Trophoblast cell (in vitro differentiated cells and primary cell): ENCODE data around the gene PGM1.
A peak's percentile ranks its signal among the peaks of the same experiment; 100 is the strongest.

Experiments
- DNase-seq, 2 donors: peaks; one replicate each; pipeline ENCODE4 v3.0.0-alpha.2; 2016
- H2AFZ ChIP-seq: 2 replicates; pipeline ENCODE4 v1.6.1; 2013; ENCODE audit warnings: low read length, moderate library complexity, mild to moderate bottlenecking; ENCODE audit not compliant: insufficient read depth, poor library complexity
- H2AK5ac ChIP-seq: 2 replicates; pipeline ENCODE4 v1.6.1; 2013; ENCODE audit warnings: mild to moderate bottlenecking, low read length
- H2BK120ac ChIP-seq: 2 replicates; pipeline ENCODE4 v1.6.1; 2013; ENCODE audit warnings: low read length, mild to moderate bottlenecking, moderate library complexity; ENCODE audit not compliant: insufficient read depth, poor library complexity
- H2BK12ac ChIP-seq: 2 replicates; pipeline ENCODE4 v1.6.1; 2013; ENCODE audit warnings: mild to moderate bottlenecking, low read length, moderate library complexity
- H2BK5ac ChIP-seq: 2 replicates; pipeline ENCODE4 v1.6.1; 2013; ENCODE audit warnings: low read length, low read depth, moderate library complexity, mild to moderate bottlenecking; ENCODE audit not compliant: poor library complexity
- H3K14ac ChIP-seq: 2 replicates; pipeline ENCODE4 v1.6.1; 2013; ENCODE audit warnings: mild to moderate bottlenecking, low read length
- H3K18ac ChIP-seq: 2 replicates; pipeline ENCODE4 v1.6.1; 2013; ENCODE audit warnings: mild to moderate bottlenecking, low read length
- H3K23ac ChIP-seq: 2 replicates; pipeline ENCODE4 v1.6.1; 2013; ENCODE audit warnings: low read length
- H3K27ac ChIP-seq: 2 replicates; pipeline ENCODE4 v1.5.1; 2013; ENCODE audit warnings: low read depth, mild to moderate bottlenecking, inconsistent platforms, low read length, moderate library complexity
- H3K27me3 ChIP-seq: 2 replicates; pipeline ENCODE4 v1.6.1; 2013; ENCODE audit warnings: inconsistent platforms, mild to moderate bottlenecking, low read length, moderate library complexity; ENCODE audit not compliant: insufficient read depth
- H3K36me3 ChIP-seq, 2 experiments: 1 replicate in 1 of 2; 2 replicates in 1 of 2; pipeline ENCODE4 v1.6.1; 2013; ENCODE audit warnings: low read length in 2 of 2, mild to moderate bottlenecking in 2 of 2, moderate library complexity in 1 of 2; ENCODE audit not compliant: insufficient read depth in 2 of 2, control insufficient read depth in 1 of 2
- H3K4ac ChIP-seq: 2 replicates; pipeline ENCODE4 v1.6.1; 2013; ENCODE audit warnings: low read depth, mild to moderate bottlenecking, low read length, moderate library complexity
- H3K4me1 ChIP-seq, 2 experiments: 1 replicate in 1 of 2; 2 replicates in 1 of 2; pipeline ENCODE4 v1.6.1; 2013; ENCODE audit warnings: low read length in 2 of 2, mild to moderate bottlenecking in 2 of 2, moderate library complexity in 1 of 2; ENCODE audit not compliant: insufficient read depth in 2 of 2, control insufficient read depth in 1 of 2
- H3K4me2 ChIP-seq: 2 replicates; pipeline ENCODE4 v1.6.1; 2013; ENCODE audit warnings: inconsistent platforms, mild to moderate bottlenecking, low read length, moderate library complexity
- H3K4me3 ChIP-seq: 2 replicates; pipeline ENCODE4 v1.5.1; 2013; ENCODE audit warnings: mild to moderate bottlenecking, low read depth, low read length, inconsistent platforms
- H3K79me1 ChIP-seq: one replicate; pipeline ENCODE4 v1.6.1; 2013; ENCODE audit warnings: low read length
- H3K79me2 ChIP-seq: 2 replicates; pipeline ENCODE4 v1.6.1; 2013; ENCODE audit warnings: low read length, mild to moderate bottlenecking; ENCODE audit not compliant: control insufficient read depth, insufficient read depth, poor library complexity
- H3K9ac ChIP-seq: 2 replicates; pipeline ENCODE4 v1.6.1; 2013; ENCODE audit warnings: mild to moderate bottlenecking, low read length
- H3K9me3 ChIP-seq: 2 replicates; pipeline ENCODE4 v1.6.1; 2013; ENCODE audit warnings: low read depth, mild to moderate bottlenecking, control low read depth, inconsistent platforms, low read length; ENCODE audit not compliant: insufficient read depth
- H4K12ac ChIP-seq: 2 replicates; pipeline ENCODE4 v1.6.1; 2013; ENCODE audit warnings: low read depth, mild to moderate bottlenecking, low read length, moderate library complexity
- H4K8ac ChIP-seq: 2 replicates; pipeline ENCODE4 v1.6.1; 2013; ENCODE audit warnings: low read depth, mild to moderate bottlenecking, low read length, moderate library complexity
- H4K91ac ChIP-seq: one replicate; pipeline ENCODE4 v1.6.1; 2013; ENCODE audit warnings: low read depth, mild to moderate bottlenecking, low read length, moderate library complexity
- WGBS: extraction: QIAGEN DNeasy Blood & Tissue Kit; methylation state at CpG from one replicate; pipeline ENCODE4 v1.1.7; 2013; ENCODE audit warnings: missing lambda C conversion rate; ENCODE audit not compliant: insufficient read length, insufficient coverage; ENCODE audit errors: extremely low coverage; 5-methylcytosine and 5-hydroxymethylcytosine counted together

The PGM1 gene

GRCh38 chr1:63703701-63704107 is 110.5 kb downstream of the PGM1 start:
- Histone ChIP-seq H3K27ac (no peak overlapping the region), H2BK12ac (peak overlapping the region; percentile 17), H3K4ac (no peak overlapping the region), H4K8ac (no peak overlapping the region), H4K12ac (no peak overlapping the region), H2BK5ac (no peak overlapping the region), H3K9me3 (no peaks in the 10 kb centered on the region), H2AFZ (no peak overlapping the region), H3K4me3 (no peak overlapping the region), H3K14ac (no peak overlapping the region), H2AK5ac (no peak overlapping the region), H3K79me2 (no peaks in the 10 kb centered on the region), H3K27me3 (no peaks in the 10 kb centered on the region), H3K4me2 (no peak overlapping the region), H3K9ac (no peak overlapping the region), H3K18ac (no peak overlapping the region), H3K36me3 (no peaks in the 10 kb centered on the region), H3K23ac (no peak overlapping the region), H4K91ac (no peak overlapping the region), H3K79me1 (no peaks in the 10 kb centered on the region), H3K4me1 (peaks cover 4 to 6% of the 10 kb centered on the region in 2 experiments), H2BK120ac (no peak overlapping the region)
- no CpG with 5 or more reads among the region's 8 CpGs for WGBS
- DNase-seq: no peak

- H3K23ac ChIP-seq: no peak overlapping the region
- H3K79me2 ChIP-seq: no peaks in the 10 kb centered on the region
- no peak overlapping the region for H3K4me2 ChIP-seq
- H4K12ac ChIP-seq: no peak overlapping the region
- H2BK120ac ChIP-seq: no peak overlapping the region
- no peaks in the 10 kb centered on the region for H3K36me3 ChIP-seq
- H2AK5ac ChIP-seq: no peak overlapping the region
- no peak overlapping the region for H4K8ac ChIP-seq
- no peak overlapping the region for H4K91ac ChIP-seq
- no peaks in the 10 kb centered on the region for H3K79me1 ChIP-seq
- peak overlapping the region; percentile 54 for H2BK12ac ChIP-seq
- no peak overlapping the region for H3K4me3 ChIP-seq
- no peak overlapping the region for H2AFZ ChIP-seq
- WGBS: no CpG with 5 or more reads among the region's 3 CpGs
- no peaks in the 10 kb centered on the region for H3K9me3 ChIP-seq
- H3K14ac ChIP-seq: no peak overlapping the region
- H2BK5ac ChIP-seq: peak overlapping the region; percentile 58
- no peak overlapping the region for H3K18ac ChIP-seq
- H3K27ac ChIP-seq: peak overlapping the region; percentile 11
- H3K4ac ChIP-seq: no peak overlapping the region
- no peaks in the 10 kb centered on the region for H3K27me3 ChIP-seq
- H3K4me1 ChIP-seq: peaks cover 4 to 6% of the 10 kb centered on the region in 2 experiments
- DNase-seq: no peak
- no peak overlapping the region for H3K9ac ChIP-seq
These were observed 111.2 kb downstream of the PGM1 start for GRCh38 chr1:63704443-63704842.

GRCh38 chr1:63705078-63705477 is 111.9 kb downstream of the PGM1 start:
- H2BK12ac ChIP-seq: no peak overlapping the region
- no peaks in the 10 kb centered on the region for H3K79me2 ChIP-seq
- WGBS: no CpG with 5 or more reads among the region's 6 CpGs
- DNase-seq: no peak
- H3K36me3 ChIP-seq: no peaks in the 10 kb centered on the region
- no peak overlapping the region for H2BK5ac ChIP-seq
- no peak overlapping the region for H2AK5ac ChIP-seq
- H2BK120ac ChIP-seq: no peak overlapping the region
- no peak overlapping the region for H2AFZ ChIP-seq
- no peak overlapping the region for H3K14ac ChIP-seq
- no peak overlapping the region for H3K4me2 ChIP-seq
- H3K27ac ChIP-seq: no peak overlapping the region
- no peak overlapping the region for H3K4me3 ChIP-seq
- no peak overlapping the region for H4K91ac ChIP-seq
- no peaks in the 10 kb centered on the region for H3K27me3 ChIP-seq
- no peak overlapping the region for H4K12ac ChIP-seq
- no peak overlapping the region for H4K8ac ChIP-seq
- no peak overlapping the region for H3K4ac ChIP-seq
- H3K79me1 ChIP-seq: no peaks in the 10 kb centered on the region
- no peak overlapping the region for H3K23ac ChIP-seq
- H3K18ac ChIP-seq: no peak overlapping the region
- peaks cover 4 to 6% of the 10 kb centered on the region in 2 experiments for H3K4me1 ChIP-seq
- no peak overlapping the region for H3K9ac ChIP-seq
- H3K9me3 ChIP-seq: no peaks in the 10 kb centered on the region

GRCh38 chr1:63709267-63709828 is 116.1 kb downstream of the PGM1 start:
- WGBS: 100% methylated on average over 1 of the region's 9 CpGs
- DNase-seq: no peak

More at GRCh38 chr1:63709267-63709828, 116.1 kb downstream of the PGM1 start:
- Histone ChIP-seq H3K9me3 (peaks cover under 1% of the 10 kb centered on the region), H3K9ac (no peak overlapping the region), H3K36me3 (no peaks in the 10 kb centered on the region), H3K4ac (no peak overlapping the region), H3K27ac (no peak overlapping the region), H3K4me2 (no peak overlapping the region), H3K4me1 (peaks cover 2 to 3% of the 10 kb centered on the region in 2 experiments), H3K23ac (no peak overlapping the region), H3K79me1 (no peaks in the 10 kb centered on the region), H2BK120ac (no peak overlapping the region), H4K8ac (no peak overlapping the region), H3K27me3 (no peaks in the 10 kb centered on the region), H4K91ac (no peak overlapping the region), H2AK5ac (no peak overlapping the region), H4K12ac (no peak overlapping the region), H3K14ac (no peak overlapping the region), H2BK12ac (no peak overlapping the region), H2BK5ac (no peak overlapping the region), H3K18ac (no peak overlapping the region), H3K4me3 (no peak overlapping the region), H3K79me2 (no peaks in the 10 kb centered on the region), H2AFZ (no peak overlapping the region)
